Testis (tissue), 2 donors: ENCODE data around the gene COX8A.

Source experiments
- CTCF ChIP-seq, 3 experiments: fragments of 450-650 bp in 2 of 3; fragments of 200-600 bp in 1 of 3; sonication (generic) in 1 of 3; IDR thresholded peaks; one replicate each; pipeline ENCODE4 v1.5.1; 2016 to 2019; ENCODE audit warnings: antibody characterized with exemption in 3 of 3, mild to moderate bottlenecking in 2 of 3, moderate library complexity in 1 of 3
- POLR2A ChIP-seq: fragments of 450-650 bp; IDR thresholded peaks from one replicate; pipeline ENCODE4 v1.6.1; 2017; ENCODE audit warnings: antibody characterized with exemption, mild to moderate bottlenecking, moderate library complexity

GRCh38 chr11:63941901-63942300 is 32.5 kb upstream of the COX8A start:
- TF ChIP-seq CTCF (IDR thresholded peaks at IDR 0.05) (no peak), POLR2A (no peak)
